GM18951 (cell line): ENCODE measurements around the gene MED19.

ENCODE experiments used
- POLR2A ChIP-seq: IDR thresholded peaks from 4 replicates; pipeline ENCODE4 v1.6.1; 2011; ENCODE audit warnings: mild to moderate bottlenecking; ENCODE audit not compliant: insufficient read length, insufficient read depth; ENCODE audit errors: extremely low read depth
- in situ Hi-C: fragments of 300-500 bp; cut with MboI; formaldehyde crosslinking; loops from one replicate; pipeline ENCODE4 v1.12.0; 2022; ENCODE audit warnings: low sequenced_read_pairs, mixed read lengths, inconsistent platforms; ENCODE audit not compliant: unreplicated experiment

Gene MED19

GRCh38 chr11:57680552-57680874 lies 31.5 kb downstream of the MED19 start:
- TF ChIP-seq POLR2A = no peak
- in situ Hi-C loops = no loop called here

- in situ Hi-C loops = no loop called here
- TF ChIP-seq POLR2A = no peak
These were observed 32.6 kb downstream of the MED19 start for GRCh38 chr11:57679396-57679795.

- no peak for TF ChIP-seq POLR2A
- in situ Hi-C loops = no loop called here
These were observed 36.7 kb downstream of the MED19 start for GRCh38 chr11:57675176-57675941.

GRCh38 chr11:57674251-57674650 lies 37.8 kb downstream of the MED19 start:
- no peak for TF ChIP-seq POLR2A
- in situ Hi-C loops = no loop called here

GRCh38 chr11:57668434-57668782 lies 43.6 kb downstream of the MED19 start:
- no peak for TF ChIP-seq POLR2A
- in situ Hi-C loops = no loop called here

- in situ Hi-C loops = no loop called here
These were observed 44.1 kb downstream of the MED19 start, which contains the start of gene ZDHHC5 for GRCh38 chr11:57667736-57668433. ZDHHC5 (plus strand) TSS chr11:57668114; CDS start chr11:57673091, 4,977 bp downstream.

GRCh38 chr11:57667117-57667735 lies 44.8 kb downstream of the MED19 start:
- TF ChIP-seq POLR2A = peak; percentile 55
- in situ Hi-C loops = no loop called here

More at GRCh38 chr11:57667736-57668433, 44.1 kb downstream of the MED19 start, which contains the start of gene ZDHHC5:
- peak; percentile 94 for TF ChIP-seq POLR2A

- no peak for TF ChIP-seq POLR2A
- in situ Hi-C loops = no loop called here
These were observed 48.0 kb downstream of the MED19 start for GRCh38 chr11:57663975-57664374.

GRCh38 chr11:57662893-57663292 lies 49.1 kb downstream of the MED19 start:
- TF ChIP-seq POLR2A = no peak
- in situ Hi-C loops = no loop called here

GRCh38 chr11:57659669-57660068 lies 52.3 kb downstream of the MED19 start:
- no peak for TF ChIP-seq POLR2A

GRCh38 chr11:57658023-57658361 lies 54.0 kb downstream of the MED19 start:
- in situ Hi-C loops = no loop called here
- no peak for TF ChIP-seq POLR2A

More at GRCh38 chr11:57659669-57660068, 52.3 kb downstream of the MED19 start:
- in situ Hi-C loops = no loop called here

- in situ Hi-C loops = no loop called here
- peak; percentile 74 for TF ChIP-seq POLR2A
These were observed 54.6 kb downstream of the MED19 start, which contains the start of gene CLP1 for GRCh38 chr11:57657194-57658022. CLP1 (plus strand) TSS chr11:57657762; CDS start chr11:57659477, 1,715 bp downstream.

GRCh38 chr11:57656885-57657193 lies 55.2 kb downstream of the MED19 start:
- in situ Hi-C loops = no loop called here
- no peak for TF ChIP-seq POLR2A
